ENCODE data around the gene PIERCE2.

DNA sequence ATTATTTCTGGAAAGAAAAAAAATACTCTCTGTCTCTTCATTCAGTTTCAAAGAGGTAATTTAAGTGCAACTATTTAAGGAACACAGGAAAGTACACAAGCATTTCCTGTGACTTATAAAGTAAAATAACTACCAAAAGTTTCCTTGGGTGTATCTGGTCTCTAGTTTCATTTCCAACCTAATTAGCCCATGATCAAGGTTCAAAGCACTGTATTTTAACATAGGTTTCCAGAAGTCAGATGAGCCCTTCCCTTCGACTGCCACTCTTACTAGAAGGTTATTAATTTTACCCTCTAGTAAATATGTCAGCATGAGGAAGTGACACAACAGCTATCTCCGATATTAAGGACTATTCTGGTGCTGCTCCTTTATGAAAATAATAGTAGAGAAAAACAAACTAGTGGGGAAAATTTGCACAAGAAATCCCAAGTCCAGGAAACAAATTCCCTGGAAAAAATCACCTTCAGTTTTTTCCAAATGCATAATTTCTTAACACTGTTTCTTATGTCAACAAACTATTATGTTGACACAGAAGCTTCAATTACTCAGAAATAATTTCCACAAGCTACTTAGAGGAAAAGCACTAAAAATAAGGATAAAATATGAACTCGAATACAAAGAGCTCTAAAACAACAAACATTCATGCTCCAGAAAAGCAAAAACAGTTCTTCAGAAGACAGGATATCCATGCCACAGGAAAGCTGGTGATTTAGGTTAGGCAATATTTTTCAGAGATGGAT, 35.4 kb upstream of the PIERCE2 start:
- TF ChIP-seq TAF1 (IDR thresholded peaks at IDR 0.05; ENCODE audit: borderline replicate concordance, insufficient read depth, low read length) (no peak), POLR2AphosphoS5 (IDR thresholded peaks at IDR 0.05; ENCODE audit: low read depth, low read length) (no peak), REST (IDR thresholded peaks at IDR 0.05; ENCODE audit: insufficient read depth in 1 of 2, low read depth in 2 of 2, low read length in 2 of 2) (no peak)
